RPMI8226 (cell line): ENCODE measurements around the gene PNLDC1.
A peak's percentile ranks its signal among the peaks of the same experiment; 100 is the strongest.
"Not testable (repeated sequence)": the region's sequence is repeated elsewhere in the genome, so short reads cannot be mapped to it uniquely, and the experiment has no call there.

Source experiments
- DNase-seq: peaks from one replicate; pipeline ENCODE4 v3.0.0-alpha.2; 2015

Gene PNLDC1

GRCh38 chr6:159788753-159789376, 11.2 kb upstream of the PNLDC1 start:
- DNase-seq = peak; percentile 53

DNA sequence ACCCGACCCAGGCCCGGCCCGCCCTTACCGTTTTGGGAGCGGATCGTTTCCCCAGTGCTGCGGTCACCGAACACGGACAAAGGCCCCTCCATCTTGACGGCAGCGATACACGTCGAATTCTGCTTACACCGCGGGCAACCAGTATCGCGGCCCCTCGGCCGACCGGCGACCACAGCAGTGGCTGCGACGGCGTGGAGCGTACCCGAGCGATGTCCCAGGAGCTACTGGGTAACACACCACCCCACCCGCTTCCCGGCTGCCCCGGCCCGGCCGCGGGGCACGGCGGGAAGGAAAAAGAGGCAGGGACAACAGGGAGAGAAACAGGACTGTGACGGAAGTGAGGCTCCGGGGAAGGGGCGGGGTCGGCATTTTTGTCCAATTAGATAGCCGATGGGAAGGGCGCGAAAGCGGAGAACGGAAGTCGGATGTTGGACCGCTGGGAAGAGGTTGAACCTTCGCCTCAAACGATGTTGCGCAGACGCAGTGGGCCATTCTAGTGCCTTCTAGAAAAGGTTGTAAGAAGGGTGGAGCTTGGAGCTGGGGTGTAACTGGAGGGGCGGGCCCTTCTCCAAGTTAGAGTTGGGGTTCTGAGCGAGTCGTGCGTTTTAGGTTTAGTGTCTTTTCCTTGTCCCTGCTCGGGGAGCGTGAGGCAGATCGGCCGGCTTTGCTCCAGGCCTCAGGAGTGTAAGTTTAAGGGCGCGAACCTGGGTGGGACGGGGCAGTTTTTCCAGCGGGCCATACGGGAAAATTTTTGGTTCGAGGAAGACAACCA, 10.5 kb upstream of the PNLDC1 start, which contains the start of gene TCP1:
Gene TCP1, minus strand, starts transcription at position 226 of the 772 bp plus-strand sequence. Its CDS starts 134 bp downstream, at position 92.
- peak; percentile 100 for DNase-seq

GRCh38 chr6:159790149-159790955, 9.7 kb upstream of the PNLDC1 start, which contains the start of gene MRPL18:
Gene MRPL18 (plus strand): TSS chr6:159790467. CDS start chr6:159790588, 121 bp downstream.
- DNase-seq = peak; percentile 96

GRCh38 chr6:159790956-159791598, 9.0 kb upstream of the PNLDC1 start:
- peak; percentile 56 for DNase-seq

- not testable (repeated sequence) for DNase-seq
Measured at GRCh38 chr6:159794976-159795375, 5.1 kb upstream of the PNLDC1 start.

- no peak for DNase-seq
Measured at GRCh38 chr6:159797554-159797953, 2.5 kb upstream of the PNLDC1 start.

DNA sequence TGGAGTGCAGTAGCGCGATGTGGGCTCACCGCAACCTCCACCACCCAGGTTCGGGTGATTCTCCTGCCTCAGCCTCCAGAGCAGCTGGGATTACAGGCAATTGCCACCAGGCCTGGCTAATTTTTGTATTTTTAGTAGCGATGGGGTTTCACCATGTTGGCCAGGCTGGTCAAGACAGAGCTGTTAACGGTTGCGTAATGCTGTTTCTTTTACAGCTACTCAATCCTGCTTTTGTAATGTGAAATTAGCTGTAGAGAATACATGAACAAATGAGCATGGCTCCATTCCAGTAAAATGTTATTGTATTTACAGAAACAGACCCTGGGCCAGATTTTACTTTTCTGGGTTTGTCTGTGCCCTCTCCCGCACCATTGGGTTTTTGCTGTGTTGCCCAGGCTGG, 1.9 kb downstream of the PNLDC1 start:
- no peak for DNase-seq

DNA sequence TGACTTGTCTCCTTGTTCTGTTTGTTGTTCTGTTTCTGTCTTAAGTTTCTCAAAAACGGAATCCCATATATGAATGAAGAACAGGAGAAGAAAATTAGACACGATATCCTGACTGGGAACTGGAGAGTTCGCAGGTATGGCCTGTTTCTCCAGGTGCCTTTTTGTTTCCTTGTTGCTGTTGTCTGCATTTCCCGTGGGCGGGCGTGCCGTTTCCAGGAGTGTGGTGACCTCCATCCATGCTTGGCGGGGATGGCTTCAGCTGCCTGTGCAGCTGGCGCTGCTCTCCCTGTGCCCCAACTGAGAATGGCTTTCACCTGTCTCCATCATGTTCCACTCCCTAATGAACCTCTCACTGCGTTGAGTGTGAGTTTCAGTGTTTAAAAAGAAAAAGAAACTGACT, 4.4 kb downstream of the PNLDC1 start:
- DNase-seq = no peak

GRCh38 chr6:159805440-159806020, 5.5 kb downstream of the PNLDC1 start:
- DNase-seq = no peak

- no peak for DNase-seq
Measured at GRCh38 chr6:159806021-159806458, 6.0 kb downstream of the PNLDC1 start.

- no peak for DNase-seq
Measured at GRCh38 chr6:159807150-159807858, 7.2 kb downstream of the PNLDC1 start.

DNA sequence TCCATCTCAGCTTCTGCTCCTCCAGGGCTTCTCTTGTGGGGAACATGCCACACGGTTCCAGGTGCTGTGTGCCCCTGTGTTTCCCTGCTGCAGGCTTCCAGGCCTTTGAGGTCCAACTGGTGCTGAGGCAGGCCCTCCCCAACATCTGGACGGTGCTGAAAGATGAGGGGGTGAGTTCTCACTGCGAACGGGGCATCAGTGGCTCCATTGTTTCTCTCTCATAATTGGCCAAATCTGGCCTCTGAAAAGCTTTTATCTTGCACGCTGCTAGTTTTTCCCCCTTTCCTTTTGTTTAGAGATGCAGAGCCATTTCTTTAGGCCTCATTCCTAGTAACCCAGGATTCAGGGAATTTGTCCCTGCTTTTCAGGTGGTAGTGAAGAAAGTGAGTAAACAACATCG, 8.6 kb downstream of the PNLDC1 start:
- DNase-seq = no peak

DNA sequence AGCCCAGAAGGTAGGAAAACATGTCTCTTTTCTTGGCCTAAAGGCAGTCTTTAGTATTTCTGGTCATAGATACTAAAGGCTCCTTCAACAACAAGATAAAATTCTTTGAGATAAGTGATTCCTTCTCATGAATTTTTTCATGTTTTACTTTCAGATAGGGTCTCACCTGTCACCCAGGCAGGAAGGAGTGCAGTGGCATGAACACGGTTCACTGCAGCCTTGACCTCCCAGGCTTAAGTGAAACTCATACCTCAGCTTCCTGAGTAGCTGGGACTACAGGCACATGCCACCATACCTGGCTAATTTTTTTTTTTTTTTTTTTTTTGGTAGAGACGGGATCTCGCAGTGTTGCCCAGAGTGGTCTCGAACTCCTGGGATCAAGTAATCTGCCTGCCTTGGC, 9.1 kb downstream of the PNLDC1 start:
- no peak for DNase-seq

- no peak for DNase-seq
Measured at GRCh38 chr6:159813781-159814180, 13.7 kb downstream of the PNLDC1 start.

DNA sequence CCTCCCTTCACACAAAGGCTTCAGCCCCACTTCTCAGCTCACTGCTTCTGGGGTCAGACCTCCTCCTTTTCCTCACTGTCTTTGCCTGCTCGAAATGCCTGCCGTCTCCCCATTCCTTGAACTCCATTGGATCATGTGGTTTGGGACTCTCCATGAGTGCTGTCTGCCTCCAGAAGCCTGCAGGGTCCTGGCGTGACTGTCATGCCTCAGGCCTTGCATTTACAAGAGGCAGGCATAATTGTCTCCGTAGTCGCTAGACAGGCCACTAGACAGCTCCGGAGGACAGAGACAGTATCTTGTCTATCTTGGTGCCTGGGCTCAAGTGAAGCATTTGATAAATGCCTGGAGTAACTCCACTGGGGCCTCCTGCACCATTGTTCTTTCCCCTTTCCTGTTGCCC, 15.3 kb downstream of the PNLDC1 start:
- DNase-seq = no peak

GRCh38 chr6:159816775-159817174, 16.7 kb downstream of the PNLDC1 start:
- DNase-seq = not testable (repeated sequence)

GRCh38 chr6:159817951-159818739, 18.1 kb downstream of the PNLDC1 start:
- DNase-seq = no peak

GRCh38 chr6:159819098-159819497, 19.0 kb downstream of the PNLDC1 start:
- DNase-seq = no peak

DNA sequence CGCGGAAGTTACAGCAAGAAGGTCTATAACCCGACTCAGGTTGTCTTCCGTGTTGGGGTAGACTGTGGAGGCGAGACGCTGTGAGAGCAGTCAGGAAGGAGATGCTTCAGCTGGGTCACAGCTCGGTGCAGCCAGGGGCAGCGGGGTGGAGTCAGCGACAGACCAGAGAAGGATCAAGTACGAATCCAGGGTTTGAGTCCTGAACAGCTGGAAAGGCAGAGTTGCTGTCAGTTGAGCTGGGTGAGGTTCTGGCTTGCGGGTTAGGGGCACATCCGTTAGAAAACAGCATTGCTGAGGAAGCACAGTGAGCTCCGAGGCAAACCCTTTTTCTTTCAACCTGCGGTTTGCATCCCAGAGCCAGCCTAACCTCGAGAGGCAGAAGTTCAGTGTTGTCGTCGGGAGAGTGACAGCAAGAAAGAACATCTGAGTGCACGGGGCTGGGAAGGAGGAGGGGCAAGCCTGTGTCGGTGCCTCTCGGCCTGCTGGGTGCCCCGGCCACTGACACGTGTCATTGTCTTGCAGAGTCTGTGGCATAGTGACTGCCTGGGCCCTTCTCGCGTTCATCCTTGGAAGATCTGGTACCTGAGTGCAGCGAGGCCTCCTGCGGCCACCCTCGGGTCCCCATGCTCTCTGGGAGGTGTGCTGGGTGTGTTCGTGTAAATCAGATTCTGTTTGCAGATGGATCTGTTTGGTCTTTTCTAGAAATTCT, 20.0 kb downstream of the PNLDC1 start:
- DNase-seq = peak; percentile 85

GRCh38 chr6:159821122-159821521, 21.0 kb downstream of the PNLDC1 start:
- no peak for DNase-seq
